SK-N-SH (cell line): Measurements from ENCODE around the gene DYRK2.

Experiments used
- EP300 ChIP-seq, 2 experiments: IDR thresholded peaks; 2 replicates each; pipeline versions ENCODE4 v1.4.0 to v1.6.1; 2012; ENCODE audit warnings: borderline replicate concordance in 1 of 2, low read depth in 1 of 2, low read length in 1 of 2
- TF ChIP-seq, protein P1 (sequence below): fragments of 200-600 bp; sonication (generic); IDR thresholded peaks from 2 replicates; pipeline ENCODE4 v1.6.1; 2017; ENCODE audit warnings: antibody characterized with exemption, mild to moderate bottlenecking, moderate library complexity

DNA sequence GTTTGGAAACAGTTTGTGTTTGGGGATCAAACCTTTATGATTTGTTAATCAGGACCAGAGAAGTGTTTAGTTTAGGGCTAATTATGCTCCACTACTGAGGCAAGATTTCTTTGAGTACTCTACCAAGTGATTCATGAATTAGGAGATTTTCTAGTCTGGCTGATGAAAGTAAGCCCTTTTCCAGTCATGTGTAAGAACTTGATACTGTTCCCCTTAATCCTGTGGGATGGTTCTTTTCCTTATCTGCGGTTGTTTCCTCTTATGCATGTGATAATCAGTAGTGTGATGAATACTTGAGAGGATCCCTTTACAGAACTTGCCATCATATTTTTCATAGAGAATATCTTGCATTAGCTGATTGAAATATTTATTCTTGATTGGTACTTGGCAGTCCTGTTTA lies 42.1 kb downstream of the DYRK2 start:
- TF ChIP-seq, protein P1, sequence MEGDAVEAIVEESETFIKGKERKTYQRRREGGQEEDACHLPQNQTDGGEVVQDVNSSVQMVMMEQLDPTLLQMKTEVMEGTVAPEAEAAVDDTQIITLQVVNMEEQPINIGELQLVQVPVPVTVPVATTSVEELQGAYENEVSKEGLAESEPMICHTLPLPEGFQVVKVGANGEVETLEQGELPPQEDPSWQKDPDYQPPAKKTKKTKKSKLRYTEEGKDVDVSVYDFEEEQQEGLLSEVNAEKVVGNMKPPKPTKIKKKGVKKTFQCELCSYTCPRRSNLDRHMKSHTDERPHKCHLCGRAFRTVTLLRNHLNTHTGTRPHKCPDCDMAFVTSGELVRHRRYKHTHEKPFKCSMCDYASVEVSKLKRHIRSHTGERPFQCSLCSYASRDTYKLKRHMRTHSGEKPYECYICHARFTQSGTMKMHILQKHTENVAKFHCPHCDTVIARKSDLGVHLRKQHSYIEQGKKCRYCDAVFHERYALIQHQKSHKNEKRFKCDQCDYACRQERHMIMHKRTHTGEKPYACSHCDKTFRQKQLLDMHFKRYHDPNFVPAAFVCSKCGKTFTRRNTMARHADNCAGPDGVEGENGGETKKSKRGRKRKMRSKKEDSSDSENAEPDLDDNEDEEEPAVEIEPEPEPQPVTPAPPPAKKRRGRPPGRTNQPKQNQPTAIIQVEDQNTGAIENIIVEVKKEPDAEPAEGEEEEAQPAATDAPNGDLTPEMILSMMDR = no peak
- TF ChIP-seq EP300 (IDR thresholded peaks at IDR 0.05; ENCODE audit: borderline replicate concordance in 1 of 2, low read depth in 1 of 2, low read length in 1 of 2) = no peak
